Ascending aorta (tissue), 2 donors: ENCODE results near the gene PROSER2. TPM values are rescaled to one million over a fixed set of nuclear protein-coding genes. Genes with fewer than 3 reads are reported as not detected.

Experiments used
- DNase-seq, 2 donors: peaks; one replicate each; pipeline ENCODE4 v3.0.0-alpha.2; 2019; ENCODE audit warnings: low spot score in 2 of 2
- H3K27ac ChIP-seq, 2 donors: fragments of 200-600 bp; sonication (generic); one replicate each; pipeline ENCODE4 v1.5.1; 2016 to 2017; ENCODE audit warnings: mild to moderate bottlenecking in 1 of 2
- H3K27me3 ChIP-seq: fragments of 200-600 bp; sonication (generic); one replicate; pipeline ENCODE4 v1.5.1; 2017
- H3K36me3 ChIP-seq, 2 donors: fragments of 200-600 bp; sonication (generic); one replicate each; pipeline ENCODE4 v1.5.1; 2016
- H3K4me1 ChIP-seq, 2 donors: fragments of 200-600 bp; sonication (generic); one replicate each; pipeline ENCODE4 v1.5.1; 2016 to 2017; ENCODE audit warnings: mild to moderate bottlenecking in 1 of 2
- H3K4me3 ChIP-seq, 2 donors: fragments of 200-600 bp; sonication (generic); one replicate each; pipeline ENCODE4 v1.5.1; 2016 to 2017; ENCODE audit warnings: mild to moderate bottlenecking in 1 of 2
- H3K9me3 ChIP-seq, 2 donors: fragments of 200-600 bp; sonication (generic); one replicate each; pipeline ENCODE4 v1.5.1; 2016
- intact Hi-C: fragments of 100-400 bp; cut with DNase I; formaldehyde crosslinking; loops from one replicate; pipeline ENCODE4 v1.15.1; 2023
- total RNA-seq: library from RNA; depleted of rRNA; stranded (reverse); fragments of >200 nt; gene quantifications from one replicate; pipeline ENCODE4 v1.1.0, GENCODE V29; 2016
- TF ChIP-seq, protein P1 (sequence below), 3 experiments: fragments of 200-600 bp in 2 of 3; fragments of 450-650 bp in 1 of 3; sonication (generic) in 2 of 3; IDR thresholded peaks; one replicate each; pipeline ENCODE4 v1.5.1; 2016 to 2019; ENCODE audit warnings: antibody characterized with exemption in 3 of 3, mild to moderate bottlenecking in 1 of 3, moderate library complexity in 1 of 3

The PROSER2 gene
- total RNA-seq, 1 donor from 2014 or later = 4.8 TPM

- intact Hi-C loops = no loop called here
- H3K27ac ChIP-seq = no peak overlapping the region
- peak in 1 of 2 donors; percentile 38 for DNase-seq
- TF ChIP-seq, protein P1, sequence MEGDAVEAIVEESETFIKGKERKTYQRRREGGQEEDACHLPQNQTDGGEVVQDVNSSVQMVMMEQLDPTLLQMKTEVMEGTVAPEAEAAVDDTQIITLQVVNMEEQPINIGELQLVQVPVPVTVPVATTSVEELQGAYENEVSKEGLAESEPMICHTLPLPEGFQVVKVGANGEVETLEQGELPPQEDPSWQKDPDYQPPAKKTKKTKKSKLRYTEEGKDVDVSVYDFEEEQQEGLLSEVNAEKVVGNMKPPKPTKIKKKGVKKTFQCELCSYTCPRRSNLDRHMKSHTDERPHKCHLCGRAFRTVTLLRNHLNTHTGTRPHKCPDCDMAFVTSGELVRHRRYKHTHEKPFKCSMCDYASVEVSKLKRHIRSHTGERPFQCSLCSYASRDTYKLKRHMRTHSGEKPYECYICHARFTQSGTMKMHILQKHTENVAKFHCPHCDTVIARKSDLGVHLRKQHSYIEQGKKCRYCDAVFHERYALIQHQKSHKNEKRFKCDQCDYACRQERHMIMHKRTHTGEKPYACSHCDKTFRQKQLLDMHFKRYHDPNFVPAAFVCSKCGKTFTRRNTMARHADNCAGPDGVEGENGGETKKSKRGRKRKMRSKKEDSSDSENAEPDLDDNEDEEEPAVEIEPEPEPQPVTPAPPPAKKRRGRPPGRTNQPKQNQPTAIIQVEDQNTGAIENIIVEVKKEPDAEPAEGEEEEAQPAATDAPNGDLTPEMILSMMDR (IDR thresholded peaks at IDR 0.05) = no peak
- H3K27me3 ChIP-seq = no peaks in the 10 kb centered on the region
- H3K9me3 ChIP-seq = no peaks in the 10 kb centered on the region
- no peaks in the 10 kb centered on the region for H3K36me3 ChIP-seq
- H3K4me3 ChIP-seq = no peak overlapping the region
- H3K4me1 ChIP-seq = no peaks in the 10 kb centered on the region
Observed at GRCh38 chr10:11913079-11913641, 90.0 kb downstream of the PROSER2 start.

DNA sequence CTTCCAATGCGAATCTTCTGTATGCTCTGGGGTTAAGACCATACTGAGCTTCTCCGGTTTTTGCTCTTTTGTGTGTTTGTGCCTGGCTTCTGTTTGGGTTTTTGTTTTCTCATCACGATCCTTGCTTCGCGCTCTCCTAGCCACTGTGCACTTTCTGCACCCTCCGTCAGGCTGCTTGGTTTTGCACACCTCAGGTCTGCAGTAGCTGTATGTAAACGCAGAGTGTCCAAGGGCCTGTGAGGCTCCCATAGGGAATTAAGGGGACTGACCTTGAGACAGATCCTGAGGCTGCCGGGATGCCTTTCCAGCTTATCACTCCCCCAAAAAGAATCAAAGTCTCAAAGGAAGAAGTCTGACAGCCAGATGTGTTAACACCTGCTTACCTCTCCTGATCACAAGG, 95.2 kb downstream of the PROSER2 start:
- Histone ChIP-seq H3K4me1 (no peaks in the 10 kb centered on the region), H3K4me3 (no peak overlapping the region), H3K36me3 (peaks cover 22 to 31% of the 10 kb centered on the region in 2 donors), H3K27ac (no peak overlapping the region), H3K27me3 (no peaks in the 10 kb centered on the region), H3K9me3 (no peaks in the 10 kb centered on the region)
- DNase-seq = no peak
- intact Hi-C loops = no loop called here
- TF ChIP-seq, protein P1 (IDR thresholded peaks at IDR 0.05) = no peak

DNA sequence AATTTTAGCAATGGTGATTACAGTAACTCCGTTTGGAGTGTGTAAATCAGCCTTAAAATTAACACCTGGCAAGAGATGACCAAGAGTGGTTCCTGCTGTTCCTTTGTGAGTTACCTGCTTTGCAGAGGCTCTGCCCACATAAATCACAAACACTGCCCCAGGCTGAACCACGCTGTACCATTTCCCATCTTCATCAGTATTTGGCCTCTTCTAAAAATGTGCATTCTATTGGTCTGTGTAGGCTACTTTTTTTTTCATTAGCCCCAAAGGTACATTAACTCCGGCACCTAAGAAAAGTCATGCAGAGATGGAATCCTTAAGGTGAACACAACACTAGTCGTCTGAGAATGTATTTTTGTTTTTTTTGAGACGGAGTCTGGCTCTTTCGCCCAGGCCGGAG, 96.1 kb downstream of the PROSER2 start:
- TF ChIP-seq, protein P1 (IDR thresholded peaks at IDR 0.05) = no peak
- Histone ChIP-seq H3K4me1 (no peaks in the 10 kb centered on the region), H3K27me3 (no peaks in the 10 kb centered on the region), H3K27ac (no peak overlapping the region), H3K4me3 (no peak overlapping the region), H3K9me3 (no peaks in the 10 kb centered on the region), H3K36me3 (peaks cover 25 to 31% of the 10 kb centered on the region in 2 donors)
- intact Hi-C loops = no loop called here
- DNase-seq = no peak

Other genes starting within 250 kb of the PROSER2 start
- gene USP6NL, start 211.7 kb upstream of the PROSER2 start, total RNA-seq = 20.5 TPM
- gene ECHDC3, start 81.0 kb upstream of the PROSER2 start, total RNA-seq = 12.2 TPM
- 7.9 TPM for gene UPF2, start 219.5 kb downstream of the PROSER2 start, total RNA-seq
- gene DHTKD1, start 245.6 kb downstream of the PROSER2 start, total RNA-seq = 12.6 TPM